ENCODE results near the gene WDR83.
"Not testable (repeated sequence)": the region's sequence is repeated elsewhere in the genome, so short reads cannot be mapped to it uniquely, and the experiment has no call there.

Gene WDR83

GRCh38 chr19:12695997-12696365, 29.4 kb downstream of the WDR83 start:
- no peaks in the 10 kb centered on the region for H3K27me3 ChIP-seq
- peak overlapping the region; percentile 89 for H3K27ac ChIP-seq
- peaks cover 11% of the 10 kb centered on the region for H3K36me3 ChIP-seq
- peaks cover 13 to 16% of the 10 kb centered on the region in 2 experiments for H3K4me1 ChIP-seq (ENCODE audit: control insufficient read depth in 1 of 2, insufficient read depth in 1 of 2, low read depth in 1 of 2, low read length in 1 of 2)
- peak overlapping the region; percentile 82 to 92 for H3K4me3 ChIP-seq (ENCODE audit: low read depth in 1 of 2, low read length in 1 of 2)
- TF ChIP-seq CTCF (IDR thresholded peaks at IDR 0.05), result no peak
- no peaks in the 10 kb centered on the region for H3K9me3 ChIP-seq

DNA sequence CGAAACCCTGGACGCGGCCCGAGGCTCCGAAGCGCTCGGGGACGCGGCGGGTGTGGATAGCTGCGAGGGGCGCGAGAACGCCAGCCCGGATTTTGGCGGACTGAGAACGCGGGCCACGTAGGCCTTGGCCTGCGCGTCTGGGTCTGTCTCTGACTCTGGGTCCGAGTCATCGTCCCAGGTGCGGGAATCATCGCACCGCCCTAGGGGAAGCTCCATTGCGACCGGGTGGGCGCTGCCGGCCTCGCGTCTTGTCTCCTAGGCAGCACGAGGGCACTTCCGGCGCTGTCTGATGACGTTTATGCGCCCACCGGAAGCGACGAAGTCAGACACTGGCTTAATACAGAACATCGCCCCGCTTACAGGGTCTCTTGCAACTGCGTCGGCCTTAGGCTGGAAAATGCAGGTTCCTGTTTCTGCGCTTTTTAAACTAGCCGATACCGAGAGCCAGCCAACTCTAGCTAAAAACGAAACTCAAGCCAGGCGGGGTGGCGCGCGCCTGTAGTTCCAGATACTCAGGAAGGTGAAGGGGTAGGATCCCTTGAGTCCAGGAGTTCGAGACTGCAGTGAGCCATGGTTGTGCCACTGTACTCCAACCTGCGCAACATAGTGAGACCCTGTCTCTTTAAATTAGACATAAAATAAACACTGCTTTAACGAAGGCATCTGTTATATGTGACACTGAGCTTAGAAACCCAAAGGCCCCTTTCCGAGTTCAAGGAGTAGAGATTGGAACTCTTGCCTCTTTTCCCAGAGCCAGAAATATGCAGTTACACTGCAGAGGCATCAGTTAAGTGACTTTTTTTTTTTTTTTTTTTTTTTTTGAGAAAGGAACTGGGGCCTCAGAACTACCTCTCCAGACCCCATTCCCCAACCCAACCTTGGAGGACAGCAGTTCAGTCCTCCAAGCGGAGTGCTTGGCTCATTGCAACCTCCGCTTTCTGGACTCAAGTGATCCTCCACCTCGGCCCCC, 30.0 kb downstream of the WDR83 start, which contains the start of gene FBXW9:
Gene FBXW9, minus strand, starts transcription at position 266 of the 970 bp plus-strand sequence. Its CDS starts 50 bp downstream, at position 216.
- H3K4me3 ChIP-seq (ENCODE audit: low read depth in 1 of 2, low read length in 1 of 2), result peak within 1 kb of the TSS; percentile 82 to 92
- TF ChIP-seq CTCF (IDR thresholded peaks at IDR 0.05), result no peak
- no peaks in the 10 kb centered on the region for H3K9me3 ChIP-seq
- H3K36me3 ChIP-seq, result peaks cover 18% of the 10 kb centered on the region
- H3K27me3 ChIP-seq, result no peaks in the 10 kb centered on the region
- H3K27ac ChIP-seq, result peak within 1 kb of the TSS; percentile 89
- H3K4me1 ChIP-seq (ENCODE audit: control insufficient read depth in 1 of 2, insufficient read depth in 1 of 2, low read depth in 1 of 2, low read length in 1 of 2), result peaks cover 13 to 16% of the 10 kb centered on the region in 2 experiments

DNA sequence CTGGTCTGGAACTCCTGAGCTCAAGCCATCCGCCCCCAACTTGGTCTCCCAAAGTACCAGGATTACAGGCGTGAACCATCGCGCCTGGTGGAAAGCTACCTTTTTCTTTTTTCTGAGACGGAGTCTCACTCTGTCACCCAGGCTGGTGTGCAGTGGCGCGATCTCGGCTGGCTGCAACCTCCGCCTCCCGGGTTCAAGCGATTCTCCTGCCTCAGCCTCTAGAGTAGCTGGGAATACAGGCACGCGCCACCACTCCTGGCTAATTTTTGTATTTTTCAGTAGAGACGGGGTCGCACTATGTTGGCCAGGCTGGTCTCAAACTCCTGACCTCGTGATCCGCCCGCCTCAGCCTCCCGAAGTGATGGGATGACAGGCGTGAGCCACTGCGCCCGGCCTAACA, 30.8 kb downstream of the WDR83 start:
- Histone ChIP-seq H3K36me3 (peaks cover 26% of the 10 kb centered on the region), H3K4me3 (ENCODE audit: low read depth in 1 of 2, low read length in 1 of 2) (peak overlapping the region; percentile 82 to 92), H3K4me1 (ENCODE audit: control insufficient read depth in 1 of 2, insufficient read depth in 1 of 2, low read depth in 1 of 2, low read length in 1 of 2) (peaks cover 13 to 16% of the 10 kb centered on the region in 2 experiments), H3K27ac (peak overlapping the region; percentile 89)
- not testable (repeated sequence) for H3K27me3 ChIP-seq, H3K9me3 ChIP-seq

DNA sequence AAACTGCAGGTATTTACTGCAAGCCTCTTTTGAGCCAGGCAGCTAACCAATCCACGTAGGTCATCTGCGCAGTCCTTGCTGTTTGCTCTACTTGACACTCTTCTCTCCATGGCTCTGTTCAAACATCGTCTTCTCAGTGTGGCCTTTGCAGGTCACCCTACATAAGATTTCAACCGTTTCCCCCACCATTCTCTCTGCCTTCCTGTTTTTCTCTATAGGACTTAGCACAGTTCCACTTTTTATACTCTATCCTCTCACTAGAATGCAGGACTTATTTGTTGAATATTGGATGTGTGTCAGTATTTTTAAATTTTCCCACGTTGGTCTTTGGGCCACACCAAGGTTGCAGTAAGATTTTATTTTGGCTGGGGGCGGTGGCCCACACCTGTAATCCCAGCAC, 31.5 kb downstream of the WDR83 start:
- Histone ChIP-seq H3K27ac (peak overlapping the region; percentile 25), H3K4me3 (ENCODE audit: low read depth in 1 of 2, low read length in 1 of 2) (no peak overlapping the region), H3K4me1 (ENCODE audit: control insufficient read depth in 1 of 2, insufficient read depth in 1 of 2, low read depth in 1 of 2, low read length in 1 of 2) (peaks cover 13 to 16% of the 10 kb centered on the region in 2 experiments), H3K36me3 (peaks cover 33% of the 10 kb centered on the region), H3K9me3 (no peaks in the 10 kb centered on the region), H3K27me3 (no peaks in the 10 kb centered on the region)
- no peak for TF ChIP-seq CTCF (IDR thresholded peaks at IDR 0.05)

DNA sequence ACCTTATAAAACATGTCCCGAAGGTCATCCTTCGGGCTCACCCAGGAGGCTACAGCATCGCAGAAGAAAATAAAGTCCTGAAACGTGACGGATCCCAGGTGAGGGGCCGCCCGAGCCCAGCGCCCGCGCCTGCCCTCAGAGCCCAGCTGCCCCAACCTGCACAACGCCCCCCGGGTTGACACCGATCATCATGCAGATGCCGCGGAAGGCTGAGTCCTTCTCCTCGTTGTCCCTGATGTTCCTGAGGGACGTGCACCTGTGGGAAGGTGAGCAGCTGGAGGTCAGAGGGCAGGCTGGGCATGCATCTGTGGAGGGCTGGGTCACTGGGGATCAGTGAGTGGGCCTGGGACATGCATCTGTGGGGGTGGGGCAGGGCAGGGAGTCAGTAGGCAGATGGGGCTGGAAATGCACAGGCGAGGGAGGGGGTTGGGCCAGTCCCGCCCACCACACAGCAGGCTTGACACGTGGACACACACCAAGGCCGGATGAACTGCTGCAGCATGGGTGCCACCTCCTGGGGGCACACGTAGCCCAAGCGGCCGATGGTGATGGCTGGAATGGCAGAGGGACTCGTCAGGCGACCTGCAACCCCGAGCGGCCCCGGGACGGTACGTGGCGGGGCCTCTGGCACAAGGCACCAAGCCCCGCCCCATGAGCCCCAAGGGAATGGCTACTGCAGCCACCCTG, 35.1 kb downstream of the WDR83 start:
- Histone ChIP-seq H3K4me3 (ENCODE audit: low read depth in 1 of 2, low read length in 1 of 2) (no peak overlapping the region), H3K27me3 (no peaks in the 10 kb centered on the region), H3K4me1 (ENCODE audit: control insufficient read depth in 1 of 2, insufficient read depth in 1 of 2, low read depth in 1 of 2, low read length in 1 of 2) (peaks cover 6 to 7% of the 10 kb centered on the region in 2 experiments), H3K9me3 (no peaks in the 10 kb centered on the region), H3K36me3 (peaks cover 69% of the 10 kb centered on the region), H3K27ac (no peak overlapping the region)
- TF ChIP-seq CTCF (IDR thresholded peaks at IDR 0.05), result no peak
